Gastroesophageal sphincter (tissue), 4 donors: ENCODE data around the gene SEC11C. TPM values are rescaled to one million over a fixed set of nuclear protein-coding genes. Genes with fewer than 3 reads are reported as not detected.

ENCODE experiments used
- ATAC-seq: fragments of 150-250 bp; one replicate; pipeline ENCODE4 v1.9.1; 2016; ENCODE audit warnings: mild to moderate bottlenecking, moderate library complexity
- H3K27ac ChIP-seq, 4 donors: fragments of 200-600 bp; sonication (generic) in 3 of 4; 1 replicate in 3 of 4; 2 replicates in 1 of 4; pipeline ENCODE4 v1.5.1; 2016 to 2019
- H3K27me3 ChIP-seq: fragments of 200-600 bp; sonication (generic); one replicate; pipeline ENCODE4 v1.5.1; 2019
- H3K36me3 ChIP-seq, 2 donors: fragments of 200-600 bp; sonication (generic); one replicate each; pipeline ENCODE4 v1.5.1; 2019; ENCODE audit warnings: control low read depth in 1 of 2
- H3K4me1 ChIP-seq, 3 donors: fragments of 200-600 bp; sonication (generic); 1 replicate in 2 of 3; 2 replicates in 1 of 3; pipeline ENCODE4 v1.5.1; 2016 to 2019; ENCODE audit warnings: control low read depth in 2 of 3
- H3K4me3 ChIP-seq, 2 donors: fragments of 200-600 bp; sonication (generic); one replicate each; pipeline ENCODE4 v1.5.1; 2019; ENCODE audit warnings: mild to moderate bottlenecking in 1 of 2, moderate library complexity in 1 of 2
- H3K9me3 ChIP-seq, 3 donors: fragments of 200-600 bp; sonication (generic); one replicate each; pipeline ENCODE4 v1.5.1; 2017 to 2019; ENCODE audit warnings: control low read depth in 2 of 3
- CTCF ChIP-seq, 4 experiments: fragments of 200-600 bp in 2 of 4; fragments of 450-650 bp in 2 of 4; sonication (generic) in 1 of 4; IDR thresholded peaks; one replicate each; pipeline ENCODE4 v1.5.1; 2017 to 2019; ENCODE audit warnings: antibody characterized with exemption in 4 of 4, mild to moderate bottlenecking in 2 of 4, moderate library complexity in 2 of 4
- EP300 ChIP-seq: sonication (generic); formaldehyde crosslinking; IDR thresholded peaks from one replicate; pipeline ENCODE4 v1.6.1; 2017; ENCODE audit warnings: antibody characterized with exemption, mild to moderate bottlenecking
- POLR2A ChIP-seq, 2 donors: fragments of 450-650 bp; IDR thresholded peaks; one replicate each; pipeline ENCODE4 v1.6.1; 2017; ENCODE audit warnings: antibody characterized with exemption in 2 of 2, mild to moderate bottlenecking in 2 of 2, moderate library complexity in 1 of 2
- POLR2AphosphoS5 ChIP-seq: sonication (generic); formaldehyde crosslinking; IDR thresholded peaks from one replicate; pipeline ENCODE4 v1.6.1; 2017; ENCODE audit warnings: antibody characterized with exemption
- WGBS, 2 donors: methylation state at CpG; one replicate each; pipeline ENCODE4 v1.1.5; 2018; ENCODE audit warnings: low coverage in 1 of 2; 5-methylcytosine and 5-hydroxymethylcytosine counted together
- total RNA-seq, 4 donors: library from RNA; depleted of rRNA; stranded (reverse); fragments of >200 nt; gene quantifications; one replicate each; pipeline ENCODE4 v1.1.0, GENCODE V29; 2016

Gene SEC11C
- total RNA-seq, 4 donors from 2014 or later, result 14.7 to 25.2 (median 21.6) TPM

- no peaks in the 10 kb centered on the region for H3K36me3 ChIP-seq
- H3K4me1 ChIP-seq, result no peaks in the 10 kb centered on the region
- 33 to 57% methylated on average over 1 to 2 of the region's 2 CpGs for WGBS, 2 donors
- H3K27ac ChIP-seq, result no peak overlapping the region
- no peaks in the 10 kb centered on the region for H3K9me3 ChIP-seq
- no peak overlapping the region for H3K4me3 ChIP-seq
- H3K27me3 ChIP-seq, result peaks cover 4% of the 10 kb centered on the region
- TF ChIP-seq CTCF (IDR thresholded peaks at IDR 0.05) (no peak), POLR2AphosphoS5 (no peak), POLR2A (IDR thresholded peaks at IDR 0.05) (no peak), EP300 (no peak)
- ATAC-seq, result no peak
These were observed 58.0 kb downstream of the SEC11C start for GRCh38 chr18:59197636-59198035.

GRCh38 chr18:59198215-59198614 is 58.5 kb downstream of the SEC11C start:
- WGBS, 2 donors, result 93 to 95% methylated on average over 5 to 6 of the region's 6 CpGs
- no peak overlapping the region for H3K27ac ChIP-seq
- no peak for ATAC-seq
- H3K36me3 ChIP-seq, result no peaks in the 10 kb centered on the region
- H3K27me3 ChIP-seq, result peaks cover 4% of the 10 kb centered on the region
- no peak overlapping the region for H3K4me3 ChIP-seq
- H3K9me3 ChIP-seq, result no peaks in the 10 kb centered on the region
- TF ChIP-seq EP300 (no peak), CTCF (IDR thresholded peaks at IDR 0.05) (no peak), POLR2A (IDR thresholded peaks at IDR 0.05) (no peak), POLR2AphosphoS5 (no peak)
- no peaks in the 10 kb centered on the region for H3K4me1 ChIP-seq

DNA sequence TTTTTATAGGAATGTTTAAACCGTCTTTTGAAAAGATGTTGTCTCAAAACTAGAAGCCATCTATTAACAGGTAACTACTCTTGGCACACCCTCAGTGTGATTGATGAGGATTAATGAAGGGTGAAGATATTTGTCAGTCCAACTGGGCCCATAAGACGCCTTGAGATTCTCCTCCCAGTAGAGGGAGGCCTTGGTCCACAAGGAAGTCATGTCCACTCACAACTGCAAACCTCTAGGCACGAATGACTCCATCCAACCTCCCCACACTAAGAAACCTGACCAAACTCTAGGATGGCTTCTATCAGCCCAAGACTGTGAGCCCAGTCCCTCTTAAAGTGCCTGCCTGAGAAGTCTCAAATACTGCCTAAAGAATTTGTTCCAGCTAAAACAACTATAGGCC is 61.1 kb downstream of the SEC11C start:
- Histone ChIP-seq H3K27ac (no peak overlapping the region), H3K4me3 (no peak overlapping the region), H3K4me1 (no peaks in the 10 kb centered on the region), H3K36me3 (no peaks in the 10 kb centered on the region), H3K9me3 (no peaks in the 10 kb centered on the region), H3K27me3 (peaks cover 4% of the 10 kb centered on the region)
- TF ChIP-seq POLR2AphosphoS5 (no peak), CTCF (IDR thresholded peaks at IDR 0.05) (no peak), POLR2A (IDR thresholded peaks at IDR 0.05) (no peak), EP300 (no peak)
- WGBS, 2 donors, result 79 to 83% methylated on average over 2 to 3 of the region's 3 CpGs
- no peak for ATAC-seq

DNA sequence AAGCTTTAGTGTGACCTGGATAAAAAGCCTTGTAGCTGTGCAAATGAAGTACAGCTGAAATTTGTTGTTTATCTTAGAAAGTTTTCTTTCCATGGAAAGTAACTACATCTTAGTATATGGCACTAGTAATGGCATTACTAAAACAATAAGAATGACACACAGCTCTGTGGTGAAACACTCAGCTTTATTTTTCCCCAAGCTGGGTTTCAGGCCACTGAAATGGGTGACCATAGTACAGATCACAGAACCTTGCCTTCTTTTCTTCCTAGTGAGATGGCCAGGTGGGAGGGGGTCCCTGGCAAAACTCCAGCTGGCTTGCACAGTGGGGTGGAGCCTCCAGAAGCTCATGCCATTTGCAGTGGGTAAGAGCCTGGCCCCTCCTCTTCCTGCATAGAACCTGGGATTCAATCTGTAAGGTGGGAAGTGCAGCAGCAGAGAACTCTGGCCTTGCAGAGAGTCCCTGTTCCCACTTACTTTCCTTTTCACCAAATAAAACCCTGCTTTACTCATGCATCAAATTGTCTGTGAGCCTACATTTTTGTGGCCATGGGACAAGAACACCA is 62.7 kb downstream of the SEC11C start:
- no peak overlapping the region for H3K27ac ChIP-seq
- no peaks in the 10 kb centered on the region for H3K4me1 ChIP-seq
- peaks cover 9% of the 10 kb centered on the region for H3K27me3 ChIP-seq

More for the DNA sequence above, 62.7 kb downstream of the SEC11C start:
- Histone ChIP-seq H3K4me3 (no peak overlapping the region), H3K9me3 (no peaks in the 10 kb centered on the region), H3K36me3 (no peaks in the 10 kb centered on the region)
- ATAC-seq, result no peak
- TF ChIP-seq EP300 (no peak), CTCF (IDR thresholded peaks at IDR 0.05) (no peak), POLR2A (IDR thresholded peaks at IDR 0.05) (no peak), POLR2AphosphoS5 (no peak)
